Panc1 (cell line): Measurements from ENCODE around the gene FADD. TPM values are rescaled to one million over a fixed set of nuclear protein-coding genes. Genes with fewer than 3 reads are reported as not detected.

Experiments
- ATAC-seq: fragments of 200-7000 bp; cut with Tn5 transposase; 2 replicates; pipeline ENCODE4 v1.9.1; 2020; ENCODE audit warnings: mild to moderate bottlenecking, moderate library complexity
- BruUV-seq: library from RNA; stranded (reverse); fragments of 400-500 nt; replicated peaks from 2 replicates; lab custom pipeline; 2021; lab: Mats Ljungman, UMichigan
- CTCF ChIA-PET: fragments of 300-600 bp; sonication (Branson Sonifier 250); formaldehyde crosslinking; loops from one replicate; lab custom pipeline; 2022; ENCODE audit warnings: antibody characterized with exemption; lab: Charles Lee
- POLR2A ChIA-PET: fragments of 300-600 bp; sonication (Branson Sonifier 250); formaldehyde crosslinking; loops from one replicate; lab custom pipeline; 2022; ENCODE audit warnings: antibody characterized with exemption; lab: Charles Lee
- DNase-seq: peaks from one replicate; pipeline ENCODE4 v3.0.0-alpha.2; 2010; ENCODE audit warnings: low read depth, low spot score
- H3K27ac ChIP-seq: 2 replicates; pipeline ENCODE4 v1.5.1; 2011; ENCODE audit warnings: mild to moderate bottlenecking, low read length, inconsistent platforms
- H3K27me3 ChIP-seq: fragments of 200-500 bp; sonication (Bioruptor generic); 2 replicates; pipeline ENCODE4 v1.6.0; 2014; ENCODE audit warnings: low read length, inconsistent platforms; ENCODE audit not compliant: control insufficient read depth, insufficient read depth
- H3K36me3 ChIP-seq: fragments of 200-500 bp; sonication (Bioruptor generic); 2 replicates; pipeline ENCODE4 v1.5.1; 2014; ENCODE audit warnings: inconsistent platforms, mild to moderate bottlenecking, low read length, moderate library complexity; ENCODE audit not compliant: control insufficient read depth, insufficient read depth
- H3K4me1 ChIP-seq: 2 replicates; pipeline ENCODE4 v1.5.1; 2011; ENCODE audit warnings: inconsistent platforms, mild to moderate bottlenecking, low read length, moderate library complexity; ENCODE audit not compliant: control insufficient read depth, insufficient read depth
- H3K4me3 ChIP-seq, 2 experiments: 2 replicates each; pipeline ENCODE4 v1.5.1; 2011 to 2012; ENCODE audit warnings: low read depth in 2 of 2, low read length in 2 of 2, mild to moderate bottlenecking in 2 of 2, inconsistent platforms in 1 of 2, moderate library complexity in 1 of 2
- H3K9me3 ChIP-seq: fragments of 200-500 bp; sonication (Bioruptor generic); 2 replicates; pipeline ENCODE4 v1.5.1; 2014; ENCODE audit warnings: low read depth, mild to moderate bottlenecking, inconsistent platforms, low read length, moderate library complexity; ENCODE audit not compliant: control insufficient read depth, insufficient read depth
- CTCF ChIP-seq: fragments of 450-650 bp; IDR thresholded peaks from 2 replicates; pipeline ENCODE4 v1.5.1; 2017; ENCODE audit warnings: mild to moderate bottlenecking
- POLR2AphosphoS5 ChIP-seq: IDR thresholded peaks from 2 replicates; pipeline ENCODE4 v1.6.1; 2012; ENCODE audit warnings: mild to moderate bottlenecking, low read depth, low read length, moderate library complexity
- REST ChIP-seq, 2 experiments: IDR thresholded peaks; 2 replicates each; pipeline ENCODE4 v1.6.1; 2011 to 2012; ENCODE audit warnings: low read depth in 2 of 2, control low read depth in 1 of 2, low read length in 1 of 2, mild to moderate bottlenecking in 1 of 2, moderate library complexity in 1 of 2; ENCODE audit not compliant: insufficient read depth in 1 of 2
- SIN3A ChIP-seq: IDR thresholded peaks from 2 replicates; pipeline ENCODE4 v1.6.1; 2012; ENCODE audit warnings: low read depth, mild to moderate bottlenecking, low read length, moderate library complexity, borderline replicate concordance; ENCODE audit not compliant: insufficient read depth
- TCF7L2 ChIP-seq: IDR thresholded peaks from 2 replicates; pipeline ENCODE4 v1.6.1; 2011; ENCODE audit warnings: mild to moderate bottlenecking, low read depth, low read length, inconsistent platforms
- in situ Hi-C: cut with HindIII; loops from 2 replicates; pipeline ENCODE4 v1.10.0; 2016; ENCODE audit warnings: low sequenced_read_pairs, low pct_unique_long_range_greater_than_20kb
- intact Hi-C: fragments of 100-400 bp; cut with micrococcal nuclease; formaldehyde crosslinking; loops from one replicate; pipeline ENCODE4 v1.10.0; 2022; ENCODE audit not compliant: unreplicated experiment
- total RNA-seq: library from RNA; stranded (reverse); gene quantifications from one replicate; pipeline ENCODE4 v1.2.1, GENCODE V29; 2021; ENCODE audit not compliant: unreplicated experiment

Gene FADD
- total RNA-seq, 1 experiment from 2014 or later = 47.3 TPM

GRCh38 chr11:70185348-70186055 is 17.6 kb upstream of the FADD start:
- TF ChIP-seq POLR2AphosphoS5 = no peak
- no peak for TF ChIP-seq SIN3A
- TF ChIP-seq TCF7L2 = no peak
- TF ChIP-seq REST (IDR thresholded peaks at IDR 0.05; ENCODE audit: insufficient read depth in 1 of 2, low read depth in 2 of 2, low read length in 1 of 2) = no peak
- TF ChIP-seq CTCF = no peak
- in situ Hi-C loops = loop anchor here (10.0 to 25.0 kb wide), 2 partner anchors 81 to 223 kb away; no protein-coding TSS in a partner anchor

GRCh38 chr11:70186420-70186819 is 16.7 kb upstream of the FADD start:
- no TSS peak for BruUV-seq
- POLR2A ChIA-PET = no interaction called here

More at GRCh38 chr11:70185348-70186055, 17.6 kb upstream of the FADD start:
- no TSS peak for BruUV-seq
- Histone ChIP-seq H3K4me3 (no peak overlapping the region), H3K4me1 (no peaks in the 10 kb centered on the region), H3K9me3 (no peaks in the 10 kb centered on the region), H3K27ac (no peak overlapping the region), H3K36me3 (no peaks in the 10 kb centered on the region), H3K27me3 (no peaks in the 10 kb centered on the region)
- ATAC-seq (no peak), DNase-seq (no peak)
- intact Hi-C loops = no loop called here
- POLR2A ChIA-PET = interaction anchor here (0.7 kb wide), 1 partner anchor 47 kb away, joined by 3 read pairs; no protein-coding TSS in a partner anchor
- CTCF ChIA-PET = interaction anchor here (0.7 kb wide), 1 partner anchor 158 kb away, joined by 7 read pairs; no protein-coding TSS in a partner anchor

More at GRCh38 chr11:70186420-70186819, 16.7 kb upstream of the FADD start:
- in situ Hi-C loops = loop anchor here (10.0 to 25.0 kb wide), 2 partner anchors 82 to 224 kb away; no protein-coding TSS in a partner anchor
- ATAC-seq (no peak), DNase-seq (no peak)
- no peak for TF ChIP-seq REST (IDR thresholded peaks at IDR 0.05; ENCODE audit: insufficient read depth in 1 of 2, low read depth in 2 of 2, low read length in 1 of 2)
- H3K9me3 ChIP-seq = no peaks in the 10 kb centered on the region
- intact Hi-C loops = no loop called here
- H3K4me1 ChIP-seq = no peaks in the 10 kb centered on the region
- H3K27me3 ChIP-seq = no peaks in the 10 kb centered on the region
- CTCF ChIA-PET = no interaction called here
- no peak overlapping the region for H3K4me3 ChIP-seq
- no peak overlapping the region for H3K27ac ChIP-seq
- no peaks in the 10 kb centered on the region for H3K36me3 ChIP-seq
